BJ (cell line): ENCODE measurements around the gene CACNA1I. TPM values are rescaled to one million over a fixed set of nuclear protein-coding genes. Genes with fewer than 3 reads are reported as not detected.
A peak's percentile ranks its signal among the peaks of the same experiment; 100 is the strongest.
"Not testable (repeated sequence)": the region's sequence is repeated elsewhere in the genome, so short reads cannot be mapped to it uniquely, and the experiment has no call there.

Experiments used
- CTCF ChIA-PET: fragments of 350-600 bp; formaldehyde crosslinking; extraction: SDS; loops from one replicate; lab custom pipeline; 2021; ENCODE audit warnings: antibody characterized with exemption, inconsistent platforms; lab: Yijun Ruan, JAX
- POLR2A ChIA-PET: fragments of 300-600 bp; sonication (Branson Sonifier 250); formaldehyde crosslinking; extraction: SDS; loops from one replicate; lab custom pipeline; 2021; ENCODE audit warnings: antibody characterized with exemption; lab: Charles Lee
- DNase-seq: peaks from one replicate; pipeline ENCODE4 v3.0.0-alpha.2; 2011; ENCODE audit warnings: low read depth
- H3K27me3 ChIP-seq: 2 replicates; pipeline ENCODE4 v1.6.0; 2011; ENCODE audit warnings: low read length; ENCODE audit not compliant: control insufficient read depth, insufficient read depth
- H3K36me3 ChIP-seq: 2 replicates; pipeline ENCODE4 v1.5.1; 2011; ENCODE audit warnings: low read length; ENCODE audit not compliant: control insufficient read depth, insufficient read depth
- H3K4me3 ChIP-seq: 2 replicates; pipeline ENCODE4 v1.5.1; 2011; ENCODE audit warnings: low read depth, mild to moderate bottlenecking, control low read depth, low read length
- CTCF ChIP-seq: IDR thresholded peaks from 2 replicates; pipeline ENCODE4 v1.5.1; 2011; ENCODE audit warnings: low read depth, mild to moderate bottlenecking, control low read depth, inconsistent platforms, low read length, moderate library complexity; ENCODE audit not compliant: insufficient read depth
- polyA minus RNA-seq: library from RNA; depleted of rRNA, polyadenylated mRNA; stranded (reverse); fragments of >200 nt; gene quantifications from 2 replicates; pipeline ENCODE4 v1.2.3, GENCODE V29; 2011; rRNA and poly(A)+ RNA removed
- polyA plus RNA-seq: library from polyadenylated mRNA; depleted of rRNA; stranded (reverse); fragments of >200 nt; gene quantifications from 2 replicates; pipeline ENCODE4 v1.2.3, GENCODE V29; 2011; rRNA removed

CACNA1I gene
- polyA plus RNA-seq (0.01 TPM in 1 of 2 replicates, not detected in the other), polyA minus RNA-seq (0.05 TPM in 1 of 2 replicates, not detected in the other)

GRCh38 chr22:39570665-39571064 lies at the start of gene CACNA1I:
TSS of gene CACNA1I (plus strand) at chr22:39570753. CDS start at chr22:39570753, 0 bp downstream.
- H3K4me3 ChIP-seq, result no peak within 1 kb of the TSS
- TF ChIP-seq CTCF, result no peak
- ChIA-PET CTCF (no interaction called here), POLR2A (no interaction called here)
- H3K27me3 ChIP-seq, result no peaks in the 10 kb centered on the region; the same call in 1 of the 2 replicates
- DNase-seq, result no peak
- H3K36me3 ChIP-seq, result no peaks in the 10 kb centered on the region

- not testable (repeated sequence) for DNase-seq, H3K27me3 ChIP-seq
- peaks cover 27% of the 10 kb centered on the region for H3K36me3 ChIP-seq
- POLR2A ChIA-PET, result interaction anchor here (0.5 kb wide), 1 partner anchor 205 kb away, joined by 4 read pairs; no protein-coding TSS in a partner anchor
- H3K4me3 ChIP-seq, result peak overlapping the region; percentile 88
- CTCF ChIA-PET, result interaction anchor here (1.1 to 1.2 kb wide), 2 partner anchors 9 to 178 kb away, joined by 3 to 4 read pairs; no protein-coding TSS in a partner anchor
Observed at GRCh38 chr22:39521106-39521885, 49.3 kb upstream of the CACNA1I start.

GRCh38 chr22:39522091-39522490 lies 48.5 kb upstream of the CACNA1I start:
- not testable (repeated sequence) for DNase-seq, H3K27me3 ChIP-seq
- Histone ChIP-seq H3K36me3 (peaks cover 25% of the 10 kb centered on the region), H3K4me3 (peak overlapping the region; percentile 88)
- ChIA-PET CTCF (interaction anchor here (0.6 to 3.0 kb wide), 6 partner anchors 8 to 503 kb away, joined by 3 to 9 read pairs (median 4); no protein-coding TSS in a partner anchor), POLR2A (interaction anchor here (0.6 to 1.0 kb wide), 3 partner anchors 20 to 308 kb away, joined by 3 to 4 read pairs (median 4); partner anchors contain the start of gene MIEF1)

GRCh38 chr22:39522567-39523300 lies 47.8 kb upstream of the CACNA1I start:
- H3K36me3 ChIP-seq, result peaks cover 23% of the 10 kb centered on the region
- no peak for TF ChIP-seq CTCF
- ChIA-PET POLR2A (interaction anchor here (0.6 to 1.3 kb wide), 4 partner anchors 20 to 655 kb away, joined by 3 to 5 read pairs (median 4); partner anchors contain the start of genes MIEF1 and TNRC6B), CTCF (interaction anchor here (0.6 to 3.0 kb wide), 12 partner anchors 8 to 826 kb away, joined by 3 to 9 read pairs (median 4); no protein-coding TSS in a partner anchor)
- DNase-seq, result no peak
- H3K27me3 ChIP-seq, result no peaks in the 10 kb centered on the region
- H3K4me3 ChIP-seq, result peak overlapping the region; percentile 88

GRCh38 chr22:39524089-39524752 lies 46.3 kb upstream of the CACNA1I start:
- no peak for TF ChIP-seq CTCF
- Histone ChIP-seq H3K36me3 (peaks cover 29% of the 10 kb centered on the region), H3K27me3 (no peaks in the 10 kb centered on the region), H3K4me3 (no peak overlapping the region)
- DNase-seq, result no peak
- POLR2A ChIA-PET, result interaction anchor here (0.6 to 1.3 kb wide), 6 partner anchors 23 to 653 kb away, joined by 3 to 5 read pairs (median 4); partner anchors contain the start of gene TNRC6B
- CTCF ChIA-PET, result interaction anchor here (0.8 to 3.0 kb wide), 6 partner anchors 10 to 513 kb away, joined by 3 to 12 read pairs (median 6); no protein-coding TSS in a partner anchor
